Ovary (tissue), 3 donors: ENCODE measurements around the gene WFDC5.

Experiments
- EP300 ChIP-seq: sonication (generic); formaldehyde crosslinking; IDR thresholded peaks from one replicate; pipeline ENCODE4 v1.6.1; 2017; ENCODE audit warnings: antibody characterized with exemption
- TF ChIP-seq, protein P1 (sequence below), 3 donors: fragments of 450-650 bp in 2 of 3; fragments of 200-600 bp in 1 of 3; IDR thresholded peaks; one replicate each; pipeline versions ENCODE4 v1.5.1 to v1.8.0; 2016 to 2022; ENCODE audit warnings: antibody characterized with exemption in 3 of 3, mild to moderate bottlenecking in 1 of 3
- donor health status: DM: no; HTN: no; CAD: no.

GRCh38 chr20:45117581-45117980 is 2.6 kb upstream of the WFDC5 start:
- TF ChIP-seq, protein P1, sequence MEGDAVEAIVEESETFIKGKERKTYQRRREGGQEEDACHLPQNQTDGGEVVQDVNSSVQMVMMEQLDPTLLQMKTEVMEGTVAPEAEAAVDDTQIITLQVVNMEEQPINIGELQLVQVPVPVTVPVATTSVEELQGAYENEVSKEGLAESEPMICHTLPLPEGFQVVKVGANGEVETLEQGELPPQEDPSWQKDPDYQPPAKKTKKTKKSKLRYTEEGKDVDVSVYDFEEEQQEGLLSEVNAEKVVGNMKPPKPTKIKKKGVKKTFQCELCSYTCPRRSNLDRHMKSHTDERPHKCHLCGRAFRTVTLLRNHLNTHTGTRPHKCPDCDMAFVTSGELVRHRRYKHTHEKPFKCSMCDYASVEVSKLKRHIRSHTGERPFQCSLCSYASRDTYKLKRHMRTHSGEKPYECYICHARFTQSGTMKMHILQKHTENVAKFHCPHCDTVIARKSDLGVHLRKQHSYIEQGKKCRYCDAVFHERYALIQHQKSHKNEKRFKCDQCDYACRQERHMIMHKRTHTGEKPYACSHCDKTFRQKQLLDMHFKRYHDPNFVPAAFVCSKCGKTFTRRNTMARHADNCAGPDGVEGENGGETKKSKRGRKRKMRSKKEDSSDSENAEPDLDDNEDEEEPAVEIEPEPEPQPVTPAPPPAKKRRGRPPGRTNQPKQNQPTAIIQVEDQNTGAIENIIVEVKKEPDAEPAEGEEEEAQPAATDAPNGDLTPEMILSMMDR (IDR thresholded peaks at IDR 0.05), result no peak
- no peak for TF ChIP-seq EP300
